NCI-H2171 treated with DMSO at 0.1 percent for 48 hours (cell line): ENCODE measurements around the gene NF1.
"Not testable (repeated sequence)": the region's sequence is repeated elsewhere in the genome, so short reads cannot be mapped to it uniquely, and the experiment has no call there.

Experiments
- DNase-seq: peaks from one replicate; lab custom pipeline; 2025; lab: John Stamatoyannopoulos, UW

Gene NF1, protein sequence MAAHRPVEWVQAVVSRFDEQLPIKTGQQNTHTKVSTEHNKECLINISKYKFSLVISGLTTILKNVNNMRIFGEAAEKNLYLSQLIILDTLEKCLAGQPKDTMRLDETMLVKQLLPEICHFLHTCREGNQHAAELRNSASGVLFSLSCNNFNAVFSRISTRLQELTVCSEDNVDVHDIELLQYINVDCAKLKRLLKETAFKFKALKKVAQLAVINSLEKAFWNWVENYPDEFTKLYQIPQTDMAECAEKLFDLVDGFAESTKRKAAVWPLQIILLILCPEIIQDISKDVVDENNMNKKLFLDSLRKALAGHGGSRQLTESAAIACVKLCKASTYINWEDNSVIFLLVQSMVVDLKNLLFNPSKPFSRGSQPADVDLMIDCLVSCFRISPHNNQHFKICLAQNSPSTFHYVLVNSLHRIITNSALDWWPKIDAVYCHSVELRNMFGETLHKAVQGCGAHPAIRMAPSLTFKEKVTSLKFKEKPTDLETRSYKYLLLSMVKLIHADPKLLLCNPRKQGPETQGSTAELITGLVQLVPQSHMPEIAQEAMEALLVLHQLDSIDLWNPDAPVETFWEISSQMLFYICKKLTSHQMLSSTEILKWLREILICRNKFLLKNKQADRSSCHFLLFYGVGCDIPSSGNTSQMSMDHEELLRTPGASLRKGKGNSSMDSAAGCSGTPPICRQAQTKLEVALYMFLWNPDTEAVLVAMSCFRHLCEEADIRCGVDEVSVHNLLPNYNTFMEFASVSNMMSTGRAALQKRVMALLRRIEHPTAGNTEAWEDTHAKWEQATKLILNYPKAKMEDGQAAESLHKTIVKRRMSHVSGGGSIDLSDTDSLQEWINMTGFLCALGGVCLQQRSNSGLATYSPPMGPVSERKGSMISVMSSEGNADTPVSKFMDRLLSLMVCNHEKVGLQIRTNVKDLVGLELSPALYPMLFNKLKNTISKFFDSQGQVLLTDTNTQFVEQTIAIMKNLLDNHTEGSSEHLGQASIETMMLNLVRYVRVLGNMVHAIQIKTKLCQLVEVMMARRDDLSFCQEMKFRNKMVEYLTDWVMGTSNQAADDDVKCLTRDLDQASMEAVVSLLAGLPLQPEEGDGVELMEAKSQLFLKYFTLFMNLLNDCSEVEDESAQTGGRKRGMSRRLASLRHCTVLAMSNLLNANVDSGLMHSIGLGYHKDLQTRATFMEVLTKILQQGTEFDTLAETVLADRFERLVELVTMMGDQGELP (N-terminal part only)

DNA sequence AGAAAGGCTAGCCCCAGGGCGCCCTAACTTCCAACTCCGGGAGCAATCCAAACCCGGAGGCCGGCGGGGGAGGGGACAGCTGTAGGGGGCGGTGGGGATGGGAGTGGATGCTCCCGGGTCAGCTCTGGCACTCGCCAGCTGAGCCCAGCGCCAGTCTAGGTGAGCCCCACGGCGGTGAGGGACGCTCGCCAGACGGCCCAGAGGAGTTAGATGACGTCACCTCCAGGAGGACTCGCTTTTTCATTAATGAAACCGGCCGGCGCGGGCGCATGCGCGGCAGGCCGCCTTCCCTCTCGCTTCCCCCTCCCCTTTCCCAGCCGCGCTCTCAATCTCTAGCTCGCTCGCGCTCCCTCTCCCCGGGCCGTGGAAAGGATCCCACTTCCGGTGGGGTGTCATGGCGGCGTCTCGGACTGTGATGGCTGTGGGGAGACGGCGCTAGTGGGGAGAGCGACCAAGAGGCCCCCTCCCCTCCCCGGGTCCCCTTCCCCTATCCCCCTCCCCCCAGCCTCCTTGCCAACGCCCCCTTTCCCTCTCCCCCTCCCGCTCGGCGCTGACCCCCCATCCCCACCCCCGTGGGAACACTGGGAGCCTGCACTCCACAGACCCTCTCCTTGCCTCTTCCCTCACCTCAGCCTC lies at the start of gene NF1:
Gene NF1, plus strand, starts transcription at position 378 of the 636 bp plus-strand sequence. CDS start 333 bp downstream, outside the sequence.
- peak; percentile 96 for DNase-seq

DNA sequence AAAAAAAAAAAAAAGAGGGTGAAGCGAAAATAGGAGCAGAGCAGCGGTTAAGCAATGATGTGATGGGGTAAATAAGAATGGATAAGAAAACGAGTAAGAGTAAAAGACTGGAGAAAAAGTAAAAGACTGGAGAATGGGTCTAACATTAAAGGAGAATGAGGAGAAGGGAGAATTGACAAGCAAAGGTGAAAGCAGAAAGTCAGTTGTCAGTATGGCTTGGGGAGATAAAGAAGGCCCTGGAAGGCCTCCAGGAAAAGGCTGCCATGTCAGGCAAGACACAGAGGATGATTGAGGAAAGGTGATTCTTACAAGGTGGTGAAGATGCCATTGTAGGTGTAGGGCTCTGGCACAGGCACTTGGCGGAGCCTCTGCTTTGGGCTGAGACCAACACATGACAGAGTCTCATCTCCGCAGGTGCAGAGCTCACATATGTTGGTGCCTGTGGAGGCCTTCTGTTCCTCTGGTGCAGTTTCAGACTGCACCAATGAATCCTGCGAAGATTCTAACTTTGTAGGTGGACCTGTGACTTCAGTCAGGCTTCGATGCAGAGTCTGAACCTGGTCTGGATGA lies 47.8 kb upstream of the NF1 start:
- not testable (repeated sequence) for DNase-seq

DNA sequence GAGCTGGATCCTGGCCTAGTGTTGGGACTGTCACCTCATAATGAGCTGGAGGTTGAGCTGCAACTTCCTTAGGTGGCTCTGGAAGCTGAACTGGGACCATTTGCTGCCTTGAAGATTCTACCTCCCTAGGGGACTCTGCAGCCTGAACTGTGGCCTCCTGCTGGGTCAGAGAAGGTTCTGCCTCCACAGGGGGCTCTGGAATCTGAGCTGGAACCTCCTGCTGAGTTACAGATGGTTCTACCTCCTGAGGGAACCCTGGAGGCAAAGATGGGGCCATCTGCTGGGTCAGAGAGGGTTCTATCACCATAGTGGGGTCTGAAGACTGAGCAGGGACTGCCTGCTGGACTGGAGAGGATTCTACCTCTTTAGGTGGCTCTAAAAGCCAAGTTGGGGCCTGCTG lies 46.6 kb upstream of the NF1 start:
- no peak for DNase-seq

DNA sequence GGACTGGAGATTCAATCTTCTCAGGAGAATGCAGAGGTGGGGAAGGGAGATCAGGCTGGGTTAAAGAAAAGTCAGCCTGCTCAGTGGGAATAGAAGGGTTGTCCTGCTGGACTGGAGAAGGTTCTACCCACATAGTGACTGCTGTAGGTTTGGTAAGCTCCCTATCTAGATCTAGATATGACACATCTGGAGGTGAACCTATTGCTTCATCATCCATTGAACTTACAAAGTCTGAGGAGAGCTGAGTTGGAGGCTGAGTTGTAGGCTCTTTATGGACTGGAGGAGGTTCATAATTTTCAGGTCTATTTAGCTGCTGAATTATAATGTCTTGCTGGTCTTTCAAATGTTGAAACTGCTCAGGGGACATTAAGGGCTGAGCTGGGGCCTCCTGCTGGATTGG lies 46.0 kb upstream of the NF1 start:
- DNase-seq: no peak

DNA sequence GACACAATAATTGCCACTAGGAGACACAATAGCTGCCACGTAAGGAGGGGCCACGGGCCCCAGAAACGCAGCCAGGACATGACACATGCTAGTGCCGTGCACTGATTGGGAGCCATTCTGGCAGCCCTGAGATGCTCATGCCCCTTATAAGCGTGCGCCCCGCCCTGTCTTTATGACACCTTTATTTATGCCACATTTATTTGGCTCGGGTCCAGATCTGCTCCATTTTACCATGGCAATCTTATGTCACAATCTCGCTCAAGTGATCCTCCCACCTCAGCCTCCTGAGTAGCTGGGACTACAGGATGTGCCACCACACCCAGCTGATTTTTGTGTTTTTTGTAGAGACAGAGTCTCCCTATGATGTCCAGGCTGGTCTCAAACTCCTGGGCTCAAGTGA lies 43.8 kb upstream of the NF1 start:
- no peak for DNase-seq

DNA sequence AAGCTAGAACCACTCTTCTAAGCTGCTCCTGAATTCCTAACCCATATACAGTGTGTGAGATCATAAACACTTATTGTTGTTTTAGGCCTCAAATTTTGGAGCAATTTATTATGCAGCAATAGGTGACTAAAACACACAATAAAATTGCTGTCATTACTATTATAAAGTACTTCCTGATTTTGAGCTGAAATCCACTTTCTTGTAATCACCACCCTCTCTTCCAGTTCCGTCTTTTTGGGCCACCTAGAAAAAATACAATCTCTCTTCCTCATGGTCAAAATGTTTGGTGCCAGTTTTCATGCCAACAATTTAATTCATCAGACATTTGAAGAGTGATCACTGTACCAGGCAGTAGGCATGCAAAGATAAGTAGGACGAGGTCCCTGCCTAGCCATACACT lies 43.3 kb upstream of the NF1 start:
- no peak for DNase-seq

DNA sequence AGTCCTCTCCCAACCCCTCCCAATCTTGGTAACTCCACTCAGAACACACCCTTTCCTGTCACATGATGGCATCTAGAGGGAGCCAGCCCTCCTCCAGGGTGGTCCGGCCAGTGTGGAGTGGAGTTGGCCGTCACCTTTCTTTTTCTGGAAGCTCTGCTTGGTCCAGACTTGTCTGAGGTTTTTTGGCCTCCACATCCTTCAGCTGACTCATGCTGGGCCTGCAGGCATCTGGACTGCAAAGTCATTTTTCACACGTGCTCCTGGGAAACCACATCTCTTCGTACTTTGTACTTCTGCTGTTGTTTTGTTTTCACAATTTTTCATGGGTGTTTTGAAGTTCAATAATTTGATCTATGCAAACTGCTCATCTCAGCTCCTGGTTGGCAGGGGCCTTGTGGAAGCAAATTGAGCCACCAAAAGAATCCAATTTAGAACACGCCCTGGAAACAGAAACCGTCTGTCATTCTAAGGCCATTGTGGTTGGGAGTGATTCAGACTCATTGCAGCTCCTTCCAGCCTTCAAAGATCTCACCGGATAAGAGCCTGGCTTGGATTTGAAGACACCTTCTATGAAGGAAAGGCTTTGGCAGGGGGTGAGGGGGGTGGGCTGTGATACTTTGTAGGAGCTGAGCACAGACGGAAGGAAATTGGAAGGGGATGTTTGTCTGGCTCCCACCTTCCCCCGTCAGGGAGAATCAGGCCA lies 42.4 kb upstream of the NF1 start:
- no peak for DNase-seq

DNA sequence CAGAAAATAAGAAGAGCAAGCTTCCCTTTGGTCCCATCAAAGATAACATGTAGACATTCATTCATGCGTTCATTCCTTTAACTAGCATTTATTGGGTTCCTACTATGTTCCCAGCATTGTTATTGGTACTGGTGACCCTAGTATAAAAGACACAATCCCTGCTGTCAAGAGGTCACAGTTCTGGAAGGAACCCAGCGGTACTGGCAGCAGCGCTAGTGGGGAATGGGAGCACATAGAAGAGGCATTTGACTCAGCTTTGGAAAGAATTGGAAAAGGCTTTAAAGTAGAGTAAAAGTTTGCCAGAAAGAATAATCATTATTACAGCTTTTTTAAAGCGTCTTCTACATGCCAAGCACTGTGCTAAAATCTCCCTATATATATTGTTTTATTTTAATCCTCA lies 41.7 kb upstream of the NF1 start:
- DNase-seq: no peak

DNA sequence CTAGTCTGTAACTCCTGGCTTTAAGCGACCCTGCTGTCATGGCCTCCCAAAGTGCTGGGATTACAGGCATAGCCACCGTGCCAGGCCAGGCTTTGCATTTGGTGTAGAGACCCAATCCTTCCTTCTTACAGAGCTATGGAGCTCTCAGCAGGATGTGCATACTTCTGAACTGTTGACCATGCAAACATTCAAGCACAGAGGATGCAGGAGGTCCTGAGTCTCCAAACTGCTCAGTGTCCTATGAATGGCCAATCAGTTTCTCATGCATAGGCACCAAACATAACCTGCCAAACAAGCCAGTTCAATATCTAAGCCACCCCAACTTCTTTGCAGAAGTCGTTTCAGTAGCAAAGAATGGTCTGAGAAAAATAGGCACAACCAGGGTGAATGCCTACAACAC lies 40.0 kb upstream of the NF1 start:
- DNase-seq: no peak

DNA sequence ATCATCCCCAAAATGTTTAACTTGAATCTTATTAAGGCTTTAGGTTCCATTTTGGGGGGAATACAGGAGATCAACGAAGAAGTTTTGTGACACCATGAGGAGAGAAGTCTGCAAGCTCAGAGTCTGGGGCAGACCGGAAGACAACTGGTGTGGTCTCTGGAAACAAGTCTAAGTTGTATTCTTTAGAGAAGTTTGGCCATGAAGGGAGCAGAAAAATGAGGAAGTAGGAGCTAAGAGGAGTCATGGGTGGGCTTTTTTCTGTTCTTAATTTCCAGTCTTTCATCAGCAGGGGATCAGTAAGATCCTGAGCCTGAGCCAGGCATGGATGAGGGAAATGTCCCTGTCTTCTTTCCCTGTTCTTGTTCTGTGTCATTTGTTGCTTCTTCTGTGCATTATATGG lies 35.8 kb upstream of the NF1 start:
- no peak for DNase-seq

DNA sequence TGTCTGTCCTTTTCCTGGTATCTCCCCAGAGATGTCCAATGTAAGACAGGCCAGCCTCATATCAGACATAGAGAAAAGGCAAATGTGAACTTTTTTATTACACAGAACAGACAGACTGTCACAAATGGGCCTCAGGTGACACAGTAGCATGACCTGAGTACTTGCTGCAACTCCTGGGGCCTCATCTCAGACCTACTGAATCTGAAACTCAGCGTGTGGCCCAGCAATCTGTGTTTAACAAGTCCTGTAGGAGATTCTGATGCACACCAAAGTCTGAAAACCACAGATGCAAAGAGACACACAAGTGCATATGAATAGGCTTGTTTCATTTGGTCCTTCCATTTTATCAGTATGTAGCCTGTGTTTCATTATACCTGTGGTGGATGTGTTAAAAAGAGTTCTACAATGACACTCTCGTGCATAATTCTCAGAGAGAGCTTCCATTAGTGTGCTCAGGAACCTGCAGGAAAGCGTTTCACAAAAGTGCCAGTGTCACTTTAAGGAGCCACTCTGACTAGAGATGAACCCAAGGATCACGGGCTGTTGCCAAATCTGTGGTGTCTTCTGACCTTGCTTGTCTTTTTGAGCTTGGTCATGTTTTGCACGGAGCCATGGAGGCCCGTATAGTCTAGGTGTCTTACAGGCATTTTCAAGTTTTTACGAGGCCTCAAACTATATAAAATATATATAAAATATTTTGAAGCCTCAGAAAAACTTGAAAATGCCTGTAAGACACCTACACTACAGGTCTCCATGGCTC lies 33.8 kb upstream of the NF1 start:
- DNase-seq: no peak

DNA sequence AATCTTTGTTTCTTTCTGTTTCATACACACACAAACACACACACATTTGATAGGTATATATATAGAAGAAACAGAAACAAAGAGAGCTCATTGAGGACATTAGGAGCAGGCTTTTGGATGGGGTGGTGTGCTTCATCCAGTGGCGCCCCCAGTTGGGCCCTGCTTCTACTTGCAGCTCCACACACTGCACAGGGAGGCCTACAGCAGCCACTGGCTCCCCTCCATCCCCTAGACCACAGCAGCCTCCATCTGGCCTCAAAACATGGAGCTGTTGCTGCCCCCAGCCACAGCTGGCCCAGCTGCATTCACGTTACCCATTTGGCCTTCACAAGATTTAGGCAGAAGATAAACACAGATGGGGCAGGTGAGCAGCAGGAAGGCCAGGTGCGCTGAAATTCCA lies 33.1 kb upstream of the NF1 start:
- DNase-seq: no peak

DNA sequence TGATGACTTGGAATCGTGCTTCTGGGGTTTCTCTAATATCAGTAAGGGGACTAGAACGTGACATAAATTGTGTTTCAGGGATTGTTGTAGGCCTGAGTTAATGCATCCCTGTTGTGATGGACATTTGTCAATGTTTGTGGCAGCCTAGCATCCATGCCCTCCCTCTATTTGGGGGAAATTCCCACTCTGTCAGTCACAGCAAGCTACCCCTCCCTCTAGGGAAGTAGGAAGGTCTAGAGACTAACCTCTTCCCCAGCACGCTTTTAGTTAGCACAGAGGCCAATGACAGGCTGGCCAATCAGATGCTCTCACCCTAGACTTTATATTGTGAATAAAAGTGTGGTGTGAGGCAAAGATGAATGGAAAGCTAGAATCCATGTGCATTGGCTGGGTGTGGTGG lies 32.4 kb upstream of the NF1 start:
- no peak for DNase-seq

DNA sequence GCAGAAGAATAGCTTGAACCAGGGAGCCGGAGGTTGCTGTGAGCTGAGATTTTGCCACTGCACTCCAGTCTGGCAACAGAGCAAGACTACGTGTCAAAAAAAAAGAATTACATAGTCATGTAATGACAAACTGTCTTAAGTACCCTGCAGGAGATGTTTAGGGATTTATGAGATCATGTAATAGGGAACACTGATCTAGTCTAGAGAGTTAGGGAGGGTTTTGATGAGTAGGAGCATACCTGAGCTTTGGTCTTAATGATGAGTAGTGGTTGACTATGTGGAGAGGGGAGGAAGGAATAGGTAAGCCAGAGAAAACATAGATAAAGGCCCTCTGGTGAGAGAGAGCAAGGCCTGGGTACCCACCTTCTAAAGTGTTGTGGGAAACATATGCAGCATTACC lies 30.1 kb upstream of the NF1 start:
- no peak for DNase-seq

DNA sequence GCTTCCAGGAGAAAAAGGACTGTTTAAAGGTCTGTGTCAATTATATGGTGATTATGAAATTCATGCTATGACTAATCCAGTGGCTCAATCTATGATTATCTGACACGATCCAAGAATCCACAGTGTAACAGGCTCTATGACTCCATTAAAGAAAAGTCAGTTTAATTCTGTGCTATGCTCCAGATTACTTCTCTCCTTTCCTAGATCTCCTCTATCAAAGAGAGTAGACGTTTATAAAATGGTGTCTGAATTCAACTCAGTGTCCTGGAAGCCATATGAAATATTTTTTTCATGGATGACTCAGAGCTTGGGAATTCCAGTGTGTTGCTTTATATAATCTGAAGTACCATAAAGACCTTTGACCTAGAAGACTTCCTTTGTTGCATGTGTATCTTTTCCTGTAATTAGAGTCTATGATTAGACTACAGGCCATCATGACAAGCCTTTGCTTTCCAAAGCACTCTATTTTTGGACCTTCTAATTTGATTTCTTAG lies 27.0 kb upstream of the NF1 start:
- no peak for DNase-seq

DNA sequence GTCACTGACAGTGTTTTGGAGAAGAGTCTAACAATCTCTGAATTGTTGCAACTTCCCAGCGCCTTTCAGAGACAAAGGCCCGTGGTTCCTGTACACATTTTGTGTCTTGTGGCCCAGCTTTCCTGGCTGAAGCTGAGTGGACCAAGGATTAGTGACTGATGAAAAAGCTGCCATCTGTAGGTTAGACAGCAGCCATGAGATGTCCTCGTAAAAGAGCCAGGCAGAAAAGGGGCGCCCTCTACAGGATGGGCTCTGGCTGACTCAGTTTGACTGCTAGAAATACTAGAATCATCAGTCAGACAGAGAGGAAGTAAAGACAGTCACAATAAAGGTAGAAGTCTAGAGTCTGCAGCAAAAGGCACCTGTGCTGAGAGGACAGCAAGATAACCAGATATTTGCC lies 26.5 kb upstream of the NF1 start:
- no peak for DNase-seq

DNA sequence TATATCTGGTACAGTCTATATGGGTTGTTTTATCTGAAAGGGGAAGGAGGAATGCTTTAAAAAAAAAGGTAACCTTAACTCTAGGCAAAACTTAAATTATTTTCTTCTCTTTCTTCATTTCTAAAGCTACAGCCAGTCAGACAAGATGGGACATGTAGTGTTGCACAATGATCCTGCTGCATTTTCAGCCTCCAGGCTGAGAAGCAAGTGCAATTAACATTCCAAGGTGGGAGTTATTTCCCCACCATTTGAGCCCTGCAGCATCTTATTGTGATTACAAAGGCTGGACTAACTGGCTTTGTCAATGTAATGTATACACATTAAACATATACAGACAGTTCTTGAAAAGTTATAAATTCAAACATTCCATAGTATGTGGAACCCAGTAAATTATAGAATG lies 22.6 kb upstream of the NF1 start:
- DNase-seq: peak; percentile 60

DNA sequence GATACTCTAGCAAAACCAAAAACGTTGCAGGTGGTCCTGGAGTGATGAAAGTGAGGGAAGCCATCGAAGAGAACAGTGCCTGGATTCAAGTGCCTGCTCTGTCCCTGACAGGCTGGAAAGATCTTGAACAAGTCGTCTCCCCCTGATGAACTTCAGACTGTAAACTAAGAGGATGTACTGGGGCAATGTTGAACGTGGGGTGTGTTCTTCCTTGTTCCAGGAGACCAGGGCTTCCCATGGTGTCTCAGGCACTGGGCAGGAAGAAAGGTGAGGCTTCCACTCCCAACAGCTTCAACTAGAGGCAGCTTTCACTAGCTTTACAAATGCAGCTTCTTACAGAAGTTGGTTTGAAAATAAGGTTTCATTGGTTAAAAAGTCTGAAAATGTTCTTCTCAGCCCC lies 21.4 kb upstream of the NF1 start:
- DNase-seq: no peak

DNA sequence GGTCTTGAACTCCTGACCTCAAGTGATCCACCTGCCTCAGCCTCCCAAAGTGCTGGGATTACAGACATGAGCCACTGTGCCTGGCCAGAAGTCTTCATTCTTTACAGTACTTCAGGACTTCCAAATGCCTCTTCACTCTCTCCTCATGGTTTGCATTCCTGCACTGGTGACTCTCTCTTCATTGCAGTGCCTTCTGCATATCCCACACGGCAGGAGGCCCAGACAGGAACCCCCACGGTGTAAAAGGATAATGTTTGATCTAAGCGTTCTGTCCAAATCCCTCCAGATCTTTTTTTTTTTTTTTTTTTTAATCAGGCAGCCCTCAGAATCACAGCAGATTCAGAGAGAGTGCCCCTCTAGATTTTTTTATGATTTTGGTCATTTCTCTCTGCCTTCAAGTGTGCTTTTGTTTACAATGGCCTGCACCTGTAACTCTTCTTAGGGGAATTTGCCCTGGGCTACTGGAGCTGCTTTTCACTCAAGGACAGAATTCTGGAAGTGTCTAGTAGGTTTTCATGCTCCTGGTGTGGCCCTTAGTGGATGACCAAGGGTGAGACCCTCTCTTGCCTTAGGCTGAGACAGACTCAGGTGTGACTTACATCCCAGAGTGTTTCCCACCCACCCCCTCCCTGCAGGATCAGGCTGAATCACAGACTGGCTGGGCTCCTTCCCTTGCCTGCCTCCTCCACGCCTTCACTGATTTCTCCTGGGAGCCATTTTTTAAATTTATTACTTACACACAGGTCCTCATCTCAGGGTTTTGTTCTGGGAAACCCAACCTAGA lies 19.8 kb upstream of the NF1 start:
- DNase-seq: peak; percentile 27
